GM12864 (cell line): ENCODE data around the gene TTLL5.

Experiments used
- DNase-seq: peaks from one replicate; pipeline ENCODE4 v3.0.0-alpha.2; 2011; ENCODE audit warnings: low read depth
- H3K4me3 ChIP-seq: 2 replicates; pipeline ENCODE4 v1.5.1; 2011; ENCODE audit warnings: mild to moderate bottlenecking, low read depth, low read length, control low read depth
- CTCF ChIP-seq: IDR thresholded peaks from 2 replicates; pipeline ENCODE4 v1.5.1; 2011; ENCODE audit warnings: low read depth, mild to moderate bottlenecking, moderate library complexity, low read length, control low read depth, inconsistent platforms; ENCODE audit errors: missing control alignments

TTLL5 gene

DNA sequence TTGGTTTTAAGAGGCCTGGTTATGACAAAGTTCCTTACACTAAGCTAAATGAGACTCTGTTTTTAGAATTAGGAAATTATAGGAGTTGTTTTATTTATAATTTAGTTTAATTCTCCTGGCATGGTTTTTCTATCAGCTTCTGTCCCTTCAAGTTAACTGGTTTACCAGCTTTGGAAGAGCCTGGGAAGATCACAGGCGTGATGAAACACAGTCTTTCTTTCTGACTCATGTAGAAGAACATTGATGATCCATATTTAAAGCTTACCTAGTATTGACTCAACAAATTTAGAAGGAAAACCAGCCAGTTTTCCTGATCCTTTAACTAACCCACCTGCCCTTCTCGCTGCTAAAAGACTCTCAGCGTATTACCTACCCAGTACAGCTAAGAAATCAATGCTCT, 165.6 kb downstream of the TTLL5 start:
- no peak for TF ChIP-seq CTCF
- H3K4me3 ChIP-seq, result no peak overlapping the region
- DNase-seq, result no peak

DNA sequence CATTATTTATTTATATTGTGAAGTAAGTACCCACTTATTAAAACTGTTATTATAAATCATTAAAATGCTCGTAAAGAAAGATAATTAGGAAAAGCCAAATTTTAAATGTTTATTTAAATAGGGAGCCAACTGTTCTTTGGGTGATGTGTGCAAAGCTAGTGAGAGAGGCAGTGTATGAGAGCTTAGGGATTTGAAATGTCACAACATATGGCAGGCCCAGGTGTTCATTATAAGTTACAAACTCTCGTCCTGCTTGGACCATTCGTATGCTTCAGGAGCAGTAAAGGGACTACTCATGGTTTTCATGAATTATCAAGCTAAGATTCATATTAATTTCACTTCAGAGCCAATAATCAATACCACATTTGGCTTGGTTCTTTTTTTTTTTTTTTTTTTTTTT, 166.3 kb downstream of the TTLL5 start:
- no peak for DNase-seq
- TF ChIP-seq CTCF, result no peak
- H3K4me3 ChIP-seq, result no peak overlapping the region

DNA sequence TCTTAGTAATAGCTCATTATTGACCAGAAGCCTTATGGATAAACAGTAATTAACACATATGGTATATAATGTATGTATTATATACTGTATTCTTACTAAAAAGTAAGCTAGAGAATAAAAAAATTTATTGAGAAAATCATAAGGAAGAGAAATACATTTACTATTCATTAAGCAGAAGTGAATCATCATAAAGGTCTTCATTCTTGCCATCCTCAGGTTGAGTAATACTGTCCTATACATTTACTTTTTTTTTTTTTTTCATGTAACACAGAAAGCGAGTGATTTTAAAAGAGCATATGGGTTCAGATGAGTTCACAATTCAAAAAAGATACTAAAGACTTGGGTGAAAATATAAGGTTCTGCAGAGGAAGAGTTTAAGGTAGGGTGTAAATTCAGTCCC, 168.3 kb downstream of the TTLL5 start:
- DNase-seq, result no peak
- H3K4me3 ChIP-seq, result no peak overlapping the region
- no peak for TF ChIP-seq CTCF

DNA sequence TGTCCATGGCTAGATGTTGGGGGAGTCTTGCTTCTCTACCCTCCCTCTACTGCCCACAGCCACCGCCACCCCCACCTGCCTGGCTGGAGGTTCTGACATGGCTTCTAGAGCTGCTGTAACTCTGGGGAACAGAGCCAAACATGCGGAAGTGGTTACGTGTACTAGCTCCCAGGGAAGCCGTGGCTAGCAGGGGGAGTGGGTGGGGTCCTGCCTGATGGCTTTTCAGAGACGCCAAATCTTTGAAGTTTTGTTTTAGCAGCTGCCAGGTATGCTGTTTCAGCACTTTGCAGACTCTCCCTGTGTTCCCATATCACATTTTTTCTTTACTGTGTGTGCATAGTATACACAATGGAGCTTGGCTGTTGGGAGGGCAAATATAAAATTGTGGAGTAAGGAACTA, 170.4 kb downstream of the TTLL5 start:
- DNase-seq, result no peak
- no peak overlapping the region for H3K4me3 ChIP-seq
- TF ChIP-seq CTCF, result no peak

- DNase-seq, result no peak
- no peak overlapping the region for H3K4me3 ChIP-seq
- no peak for TF ChIP-seq CTCF
These were observed 170.9 kb downstream of the TTLL5 start for GRCh38 chr14:75831952-75832351.

DNA sequence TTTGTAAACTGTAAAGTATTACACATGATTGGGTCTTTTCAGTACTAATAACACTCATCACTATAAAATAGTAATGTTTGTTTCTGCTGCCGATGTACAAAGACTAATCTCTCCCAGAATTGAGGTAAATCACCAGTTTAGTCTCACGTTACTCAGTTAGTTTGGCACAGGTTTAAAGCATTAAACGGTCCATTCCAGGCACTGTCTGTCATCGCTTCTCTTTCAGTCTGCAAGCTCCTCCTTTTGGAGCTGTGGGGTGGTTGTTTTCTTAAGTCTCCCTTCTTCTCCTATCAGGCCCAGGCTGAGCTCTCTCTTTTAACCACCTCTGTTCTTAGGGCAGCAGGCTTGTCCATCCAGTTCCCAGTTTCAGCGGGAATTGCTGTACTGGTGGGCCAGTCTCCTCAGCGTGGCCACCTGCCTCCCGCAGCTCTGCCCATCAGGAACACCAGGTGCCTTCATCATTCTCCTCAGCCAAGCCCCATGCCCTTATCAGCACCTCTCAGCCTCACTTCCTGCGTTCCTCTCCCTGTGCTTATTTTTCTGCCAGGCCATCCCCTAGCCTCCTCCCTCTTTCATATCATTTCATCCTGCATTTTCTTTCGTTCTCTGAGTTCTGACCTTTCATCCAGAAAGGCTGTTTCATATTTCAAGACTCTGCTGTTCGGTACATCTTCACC, 171.7 kb downstream of the TTLL5 start:
- H3K4me3 ChIP-seq, result no peak overlapping the region
- TF ChIP-seq CTCF, result no peak
- DNase-seq, result no peak

DNA sequence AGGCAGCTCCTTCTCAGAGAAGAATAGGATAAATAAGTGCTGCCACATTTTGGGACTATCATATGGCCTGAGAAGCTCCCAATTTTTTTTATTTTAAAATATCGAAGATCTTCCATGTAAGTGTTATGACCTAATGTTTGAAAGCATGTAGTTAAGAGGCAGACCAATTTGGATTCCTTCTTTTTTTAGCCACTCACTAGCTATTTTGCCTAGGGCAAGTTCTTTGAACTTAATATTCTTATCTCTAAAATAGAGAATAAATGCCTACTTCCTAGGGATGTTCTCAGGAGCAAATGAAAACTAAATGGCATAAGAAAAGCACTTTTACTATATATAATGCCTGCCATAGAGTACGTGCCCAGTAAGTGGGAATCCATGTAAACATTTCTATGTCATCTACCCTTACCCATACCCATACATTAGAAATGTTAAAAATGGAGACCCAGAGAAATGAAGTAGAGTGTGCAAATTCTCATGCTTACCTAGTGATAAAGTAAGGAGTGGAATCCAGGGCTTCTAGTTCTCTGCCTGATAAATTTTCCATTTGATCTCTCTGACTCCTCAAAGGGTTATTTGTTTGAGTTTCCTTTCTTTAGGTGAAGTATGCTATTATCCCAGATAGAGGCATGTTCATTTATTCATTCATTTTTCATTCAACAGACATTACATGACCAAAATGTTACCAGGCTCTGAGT, 172.4 kb downstream of the TTLL5 start:
- no peak for TF ChIP-seq CTCF
- DNase-seq, result no peak

More for the DNA sequence above, 172.4 kb downstream of the TTLL5 start:
- no peak overlapping the region for H3K4me3 ChIP-seq
